Ectodermal cell (in vitro differentiated cells): ENCODE data around the gene KCTD10.
"Not testable (repeated sequence)": the region's sequence is repeated elsewhere in the genome, so short reads cannot be mapped to it uniquely, and the experiment has no call there.

Experiments used
- H3K27ac ChIP-seq: 2 replicates; pipeline ENCODE4 v1.7.0; 2013; ENCODE audit warnings: mild to moderate bottlenecking, low read depth, low read length; ENCODE audit not compliant: insufficient read depth, poor library complexity, severe bottlenecking
- H3K27me3 ChIP-seq: 2 replicates; pipeline ENCODE4 v1.7.0; 2013; ENCODE audit warnings: mild to moderate bottlenecking, low read length; ENCODE audit not compliant: insufficient read depth, control insufficient read depth, poor library complexity, severe bottlenecking
- H3K36me3 ChIP-seq: one replicate; pipeline ENCODE4 v1.7.0; 2013; ENCODE audit warnings: low read length; ENCODE audit not compliant: control insufficient read depth, insufficient read depth
- H3K4me1 ChIP-seq: one replicate; pipeline ENCODE4 v1.7.0; 2013; ENCODE audit warnings: low read length; ENCODE audit not compliant: control insufficient read depth, insufficient read depth
- H3K4me3 ChIP-seq: 2 replicates; pipeline ENCODE4 v1.7.0; 2013; ENCODE audit warnings: low read depth, low read length, control low read depth; ENCODE audit not compliant: insufficient read depth
- H3K9me3 ChIP-seq: 2 replicates; pipeline ENCODE4 v1.7.0; 2013; ENCODE audit warnings: mild to moderate bottlenecking, low read length, moderate library complexity; ENCODE audit not compliant: control insufficient read depth
- WGBS, 2 experiments: methylation state at CpG; one replicate each; pipeline ENCODE4 v1.1.7; 2013; ENCODE audit warnings: missing lambda C conversion rate in 2 of 2; 5-methylcytosine and 5-hydroxymethylcytosine counted together

KCTD10 gene

GRCh38 chr12:109475993-109476806, 900 bp downstream of the KCTD10 start:
- WGBS, 2 experiments: 21 to 23% methylated on average over 19 of the region's 19 CpGs
- Histone ChIP-seq H3K27me3 (no peaks in the 10 kb centered on the region), H3K4me3 (peak overlapping the region; percentile 91), H3K36me3 (no peaks in the 10 kb centered on the region), H3K27ac (no peak overlapping the region), H3K9me3 (no peaks in the 10 kb centered on the region), H3K4me1 (peaks cover 8% of the 10 kb centered on the region)

- no peaks in the 10 kb centered on the region for H3K9me3 ChIP-seq
- no peak overlapping the region for H3K4me3 ChIP-seq
- H3K27ac ChIP-seq: no peak overlapping the region
- WGBS, 2 experiments: 90 to 96% methylated on average over 7 of the region's 7 CpGs
- H3K4me1 ChIP-seq: peaks cover 8% of the 10 kb centered on the region
- no peaks in the 10 kb centered on the region for H3K27me3 ChIP-seq
- no peaks in the 10 kb centered on the region for H3K36me3 ChIP-seq
Measured at GRCh38 chr12:109475121-109475520, 2.0 kb downstream of the KCTD10 start.

GRCh38 chr12:109473526-109474270, 3.4 kb downstream of the KCTD10 start:
- H3K27ac ChIP-seq, H3K27me3 ChIP-seq, H3K9me3 ChIP-seq, H3K4me1 ChIP-seq, H3K4me3 ChIP-seq, H3K36me3 ChIP-seq: not testable (repeated sequence)
- 91 to 95% methylated on average over 16 of the region's 16 CpGs for WGBS, 2 experiments

- Histone ChIP-seq H3K9me3 (no peaks in the 10 kb centered on the region), H3K4me3 (no peak overlapping the region), H3K36me3 (peaks cover 11% of the 10 kb centered on the region), H3K27ac (no peak overlapping the region), H3K4me1 (peaks cover 8% of the 10 kb centered on the region), H3K27me3 (no peaks in the 10 kb centered on the region)
- 87 to 98% methylated on average over 3 of the region's 3 CpGs for WGBS, 2 experiments
Measured at GRCh38 chr12:109473006-109473405, 4.1 kb downstream of the KCTD10 start.

- Histone ChIP-seq H3K4me1 (no peaks in the 10 kb centered on the region), H3K27me3 (no peaks in the 10 kb centered on the region), H3K36me3 (peaks cover 12% of the 10 kb centered on the region), H3K9me3 (no peaks in the 10 kb centered on the region), H3K27ac (no peak overlapping the region), H3K4me3 (no peak overlapping the region)
- 95% methylated on average over 10 of the region's 10 CpGs for WGBS, 2 experiments
Measured at GRCh38 chr12:109469517-109469916, 7.6 kb downstream of the KCTD10 start.

GRCh38 chr12:109467978-109468676, 9.0 kb downstream of the KCTD10 start:
- WGBS, 2 experiments: 83 to 85% methylated on average over 7 of the region's 8 CpGs
- Histone ChIP-seq H3K4me1 (peaks cover 11% of the 10 kb centered on the region), H3K36me3 (peaks cover 12% of the 10 kb centered on the region), H3K4me3 (no peak overlapping the region), H3K9me3 (no peaks in the 10 kb centered on the region), H3K27me3 (no peaks in the 10 kb centered on the region), H3K27ac (no peak overlapping the region)

- peaks cover 12% of the 10 kb centered on the region for H3K36me3 ChIP-seq
Measured at GRCh38 chr12:109466821-109467220, 10.3 kb downstream of the KCTD10 start.

GRCh38 chr12:109466305-109466704, 10.8 kb downstream of the KCTD10 start:
- Histone ChIP-seq H3K4me1 (peaks cover 26% of the 10 kb centered on the region), H3K4me3 (no peak overlapping the region), H3K9me3 (no peaks in the 10 kb centered on the region), H3K27ac (no peak overlapping the region), H3K27me3 (no peaks in the 10 kb centered on the region), H3K36me3 (peaks cover 12% of the 10 kb centered on the region)
- WGBS, 2 experiments: 95 to 96% methylated on average over 2 of the region's 2 CpGs

More at GRCh38 chr12:109466821-109467220, 10.3 kb downstream of the KCTD10 start:
- peaks cover 20% of the 10 kb centered on the region for H3K4me1 ChIP-seq
- H3K27ac ChIP-seq: no peak overlapping the region
- no peaks in the 10 kb centered on the region for H3K9me3 ChIP-seq
- H3K27me3 ChIP-seq: no peaks in the 10 kb centered on the region
- 90 to 95% methylated on average over 3 of the region's 3 CpGs for WGBS, 2 experiments
- H3K4me3 ChIP-seq: no peak overlapping the region

- Histone ChIP-seq H3K27me3 (no peaks in the 10 kb centered on the region), H3K9me3 (no peaks in the 10 kb centered on the region), H3K27ac (no peak overlapping the region), H3K36me3 (peaks cover 12% of the 10 kb centered on the region), H3K4me3 (no peak overlapping the region), H3K4me1 (peaks cover 38% of the 10 kb centered on the region)
- WGBS, 2 experiments: 96 to 98% methylated on average over 14 of the region's 14 CpGs
Measured at GRCh38 chr12:109464642-109465351, 12.3 kb downstream of the KCTD10 start.
